Colon (tissue), 2 donors: ENCODE results near the gene IL22RA1.

ENCODE experiments used
- FAIRE-seq: peaks from 2 replicates; lab custom pipeline; 2012; peaks lifted over from hg19 to GRCh38; lab: Jason Lieb, UNC
- donor health status: control.
- donor health status: control.

The IL22RA1 gene, protein sequence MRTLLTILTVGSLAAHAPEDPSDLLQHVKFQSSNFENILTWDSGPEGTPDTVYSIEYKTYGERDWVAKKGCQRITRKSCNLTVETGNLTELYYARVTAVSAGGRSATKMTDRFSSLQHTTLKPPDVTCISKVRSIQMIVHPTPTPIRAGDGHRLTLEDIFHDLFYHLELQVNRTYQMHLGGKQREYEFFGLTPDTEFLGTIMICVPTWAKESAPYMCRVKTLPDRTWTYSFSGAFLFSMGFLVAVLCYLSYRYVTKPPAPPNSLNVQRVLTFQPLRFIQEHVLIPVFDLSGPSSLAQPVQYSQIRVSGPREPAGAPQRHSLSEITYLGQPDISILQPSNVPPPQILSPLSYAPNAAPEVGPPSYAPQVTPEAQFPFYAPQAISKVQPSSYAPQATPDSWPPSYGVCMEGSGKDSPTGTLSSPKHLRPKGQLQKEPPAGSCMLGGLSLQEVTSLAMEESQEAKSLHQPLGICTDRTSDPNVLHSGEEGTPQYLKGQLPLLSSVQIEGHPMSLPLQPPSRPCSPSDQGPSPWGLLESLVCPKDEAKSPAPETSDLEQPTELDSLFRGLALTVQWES

DNA sequence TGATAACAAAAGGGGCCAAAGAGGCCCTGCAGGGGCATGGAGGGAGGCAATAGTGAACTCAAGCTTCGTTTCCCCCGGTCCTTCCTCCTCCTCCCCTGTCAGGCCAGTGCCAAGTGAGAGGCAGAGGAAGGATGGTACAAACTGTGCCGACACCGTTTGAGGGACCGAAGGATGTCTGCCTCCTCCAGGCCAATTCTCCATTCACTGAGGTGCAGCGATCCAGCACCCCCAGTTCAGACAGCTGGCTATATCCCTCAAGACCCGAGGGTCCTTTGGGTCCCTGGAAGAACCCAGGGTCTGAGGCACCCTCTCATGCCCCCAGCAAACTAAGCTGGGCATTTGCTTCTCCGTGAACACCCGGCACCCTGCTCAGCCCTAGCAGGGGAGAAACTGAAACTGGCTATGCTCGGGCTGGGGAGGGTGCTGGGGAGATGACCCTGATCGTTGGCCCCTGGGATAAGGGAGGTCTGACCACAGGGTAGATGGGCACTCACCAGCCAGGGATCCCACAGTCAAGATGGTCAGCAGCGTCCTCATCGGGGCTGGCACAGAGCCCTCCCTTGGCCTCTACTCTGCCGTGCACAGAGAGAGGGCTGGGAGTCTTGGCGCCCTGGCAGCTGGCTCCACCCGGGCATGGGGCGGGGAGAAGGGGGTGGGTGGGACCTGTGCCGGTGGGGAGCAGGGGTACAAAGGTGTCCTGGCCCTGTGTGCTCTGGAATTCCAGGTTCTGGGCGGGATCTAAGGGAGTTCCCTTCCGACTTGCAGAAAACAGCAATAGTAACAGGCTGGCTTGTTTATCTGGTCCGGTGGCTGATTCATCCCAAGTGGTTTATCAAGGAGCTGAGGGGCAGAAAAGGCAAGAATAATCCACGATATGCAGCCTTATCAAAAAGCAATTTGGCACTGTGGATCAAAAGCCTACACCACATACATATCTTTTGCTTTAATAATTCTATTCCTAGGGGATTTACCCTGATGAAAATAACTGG is at the start of gene IL22RA1:
TSS of gene IL22RA1 (minus strand) at position 595 of the 989 bp plus-strand sequence. CDS start at position 537, 58 bp downstream.
- FAIRE-seq: no peak

DNA sequence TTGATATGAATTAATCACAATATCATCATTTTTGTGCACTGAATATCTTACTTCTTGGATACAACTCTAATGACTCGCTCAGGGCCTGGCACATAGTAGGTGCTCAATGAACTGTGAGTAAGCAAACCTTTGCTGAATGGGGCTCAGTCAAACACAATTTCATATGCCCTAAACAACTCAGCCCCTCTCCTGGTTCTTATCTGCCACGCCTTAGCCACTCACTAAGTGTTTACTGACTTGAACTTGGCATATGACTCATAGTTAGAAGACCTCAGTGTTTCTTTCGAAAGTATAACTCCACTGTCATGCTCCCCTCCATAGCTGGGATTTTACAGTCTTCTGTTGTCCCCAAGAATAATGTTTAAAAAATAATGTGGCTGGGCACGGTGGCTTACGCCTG is 48.9 kb upstream of the IL22RA1 start:
- FAIRE-seq: no peak

DNA sequence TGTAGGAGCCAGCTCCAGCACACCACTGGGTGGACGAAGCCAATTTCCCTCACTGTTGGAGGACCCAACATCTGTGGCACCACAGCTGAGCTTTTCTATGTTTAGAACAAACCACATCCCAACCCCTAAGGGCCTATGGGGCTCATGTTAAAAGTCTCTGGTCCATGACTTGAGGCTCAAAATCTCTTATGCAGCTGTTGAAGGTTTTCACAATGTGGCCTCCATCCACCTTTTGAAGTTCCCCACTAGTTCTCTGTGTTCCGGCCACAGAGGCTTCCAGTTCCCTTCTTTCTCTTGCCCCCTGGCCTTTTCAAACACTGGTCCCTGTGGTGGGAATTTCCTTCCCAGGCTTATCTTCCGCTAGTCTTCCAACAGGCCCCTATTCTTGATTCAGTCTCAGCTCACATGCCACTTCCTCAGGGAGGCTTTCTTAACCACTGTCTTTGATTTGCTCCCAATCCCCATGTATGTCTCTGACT is 48.1 kb upstream of the IL22RA1 start:
- FAIRE-seq: no peak

DNA sequence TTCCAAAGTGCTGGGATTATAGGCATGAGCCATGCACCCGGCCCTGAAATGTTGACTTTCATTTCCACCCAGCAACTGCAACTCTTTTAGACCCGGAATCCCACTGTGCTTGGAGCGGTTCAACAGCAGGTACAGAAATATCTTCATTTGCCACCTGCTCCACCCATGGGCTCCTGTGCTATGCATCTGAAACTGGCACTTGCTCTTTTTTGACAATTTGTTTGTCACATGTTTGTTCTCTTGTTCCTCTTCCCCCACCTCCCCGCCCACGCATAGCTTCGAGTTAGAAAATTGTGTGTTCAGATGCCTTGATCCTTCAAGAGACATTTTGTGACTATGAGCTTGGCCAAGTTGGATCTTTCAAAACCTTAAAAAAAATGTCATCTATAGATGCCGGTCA is 46.6 kb upstream of the IL22RA1 start:
- no peak for FAIRE-seq

DNA sequence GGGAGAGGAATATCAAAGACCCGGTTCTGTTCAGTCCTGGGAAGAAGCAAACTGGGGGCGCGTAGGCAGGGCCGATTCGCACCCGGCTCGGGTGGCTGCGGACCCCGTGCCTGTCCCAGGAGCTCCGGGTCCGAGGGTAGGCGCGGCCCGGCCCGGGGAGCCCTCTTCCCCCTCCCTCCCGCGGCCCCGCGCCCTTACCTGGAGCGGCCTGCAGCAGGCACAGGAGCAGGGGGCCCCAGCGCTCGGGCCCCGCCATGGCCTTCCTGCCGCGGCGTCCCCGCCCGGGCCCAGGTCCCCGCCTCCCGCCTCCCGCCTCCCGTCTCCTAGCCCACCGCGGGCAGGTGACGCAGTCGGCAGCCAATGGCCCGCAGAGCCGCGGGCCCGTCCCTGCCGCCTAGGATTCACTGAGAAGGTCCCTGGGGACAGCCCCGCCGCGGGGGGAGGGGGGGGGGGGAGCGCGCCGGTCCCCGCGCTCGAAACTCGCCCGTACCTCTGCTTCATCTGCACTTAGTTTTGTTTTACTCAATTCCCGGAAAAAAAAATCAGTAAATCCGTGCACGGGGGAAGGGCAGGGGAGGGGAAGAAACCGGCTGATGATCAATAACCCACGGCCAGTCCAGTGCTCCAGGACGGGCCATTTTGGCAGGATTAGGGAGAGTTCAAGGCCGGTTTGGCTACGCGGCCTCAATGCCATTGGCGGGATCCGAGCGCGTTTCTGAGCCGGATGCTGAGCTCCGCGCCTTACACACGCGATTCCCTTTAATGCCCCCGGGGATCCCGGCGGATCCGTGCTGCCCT is 44.3 kb upstream of the IL22RA1 start, which contains the start of gene IFNLR1:
TSS of gene IFNLR1 (minus strand) at position 297 of the 798 bp plus-strand sequence. CDS start at position 256, 41 bp downstream.
- no peak for FAIRE-seq

DNA sequence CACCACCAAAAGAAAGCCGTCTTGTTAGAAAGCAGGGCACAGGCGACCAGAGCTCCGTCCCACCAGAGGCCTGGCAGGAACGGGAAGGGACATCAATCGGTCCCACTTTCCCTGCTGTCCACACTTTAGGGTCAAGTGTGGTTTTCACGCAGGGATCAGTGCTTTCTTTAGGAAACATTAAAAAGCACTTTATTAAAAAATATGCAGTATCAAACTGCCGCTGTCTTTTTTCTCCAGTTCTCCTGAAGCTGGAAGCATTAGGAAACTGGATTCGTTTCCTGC is 43.7 kb upstream of the IL22RA1 start:
- no peak for FAIRE-seq

DNA sequence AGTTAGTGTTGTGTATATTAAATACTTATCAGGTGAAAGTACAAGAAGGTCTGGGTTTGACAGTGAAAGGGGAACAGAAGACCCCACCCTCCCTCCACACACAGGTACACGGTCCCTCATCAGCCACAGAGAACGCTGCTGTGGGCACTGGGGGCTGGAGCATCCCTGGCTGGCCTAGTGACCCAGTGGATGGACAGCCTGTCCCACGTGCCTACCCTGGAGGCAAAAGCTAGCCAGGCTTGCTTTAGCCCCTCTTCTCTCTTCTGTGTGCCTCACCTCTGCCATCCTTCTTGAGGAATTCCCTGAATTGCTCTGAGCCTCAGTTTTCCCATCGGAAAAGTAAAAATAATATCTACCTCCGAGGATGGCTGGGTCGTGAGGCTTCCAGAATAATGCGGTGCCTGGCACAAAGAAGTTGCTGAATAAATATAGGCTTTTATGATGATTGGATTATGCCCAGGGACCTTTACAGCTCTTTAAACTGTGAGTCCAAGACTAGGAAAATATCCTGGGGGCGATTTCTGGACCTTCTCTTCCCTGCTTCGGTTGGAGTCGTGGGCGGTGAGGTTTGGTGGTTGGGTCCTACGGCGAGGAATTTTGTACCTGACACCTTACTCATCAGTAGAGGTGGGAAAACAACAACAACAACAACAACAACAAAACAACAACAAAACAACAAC is 43.2 kb upstream of the IL22RA1 start:
- no peak for FAIRE-seq

DNA sequence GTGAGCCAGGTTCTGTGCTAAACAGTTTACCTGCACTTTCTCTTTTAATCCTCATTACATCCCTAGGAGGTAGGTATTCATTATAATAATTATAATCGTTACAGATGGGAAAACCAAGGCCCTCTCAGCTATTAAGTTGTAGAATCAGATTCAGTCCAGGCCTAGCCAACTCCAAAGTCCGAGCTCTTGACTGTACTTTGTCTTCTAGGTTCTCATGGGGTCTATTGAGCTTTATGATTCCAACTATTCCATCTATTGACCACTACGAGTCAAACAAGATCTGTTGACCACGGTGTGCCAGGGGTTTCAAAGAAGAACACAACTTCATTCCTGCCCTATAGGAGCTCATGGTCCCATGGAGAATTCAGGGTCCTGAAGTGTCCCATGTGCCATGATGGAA is 42.1 kb upstream of the IL22RA1 start:
- FAIRE-seq: no peak

DNA sequence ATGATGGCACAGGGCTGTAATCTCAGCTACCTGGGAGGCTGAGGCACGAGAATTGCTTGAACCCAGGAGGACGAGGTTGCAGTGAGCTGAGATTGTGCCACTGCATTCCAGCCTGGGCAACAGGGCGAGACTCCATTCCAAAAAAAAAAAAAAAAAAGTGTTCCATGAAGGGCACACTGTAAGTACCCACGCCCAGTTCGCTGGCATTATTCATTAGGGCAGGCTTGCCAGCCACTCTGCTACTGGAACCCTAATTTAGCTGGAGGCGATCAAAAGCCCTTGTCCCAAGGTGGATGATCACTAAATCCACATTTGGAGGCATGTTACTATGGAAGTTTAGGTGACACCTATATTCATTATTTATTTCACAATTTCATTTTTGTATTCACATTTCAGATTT is 39.1 kb upstream of the IL22RA1 start:
- no peak for FAIRE-seq

DNA sequence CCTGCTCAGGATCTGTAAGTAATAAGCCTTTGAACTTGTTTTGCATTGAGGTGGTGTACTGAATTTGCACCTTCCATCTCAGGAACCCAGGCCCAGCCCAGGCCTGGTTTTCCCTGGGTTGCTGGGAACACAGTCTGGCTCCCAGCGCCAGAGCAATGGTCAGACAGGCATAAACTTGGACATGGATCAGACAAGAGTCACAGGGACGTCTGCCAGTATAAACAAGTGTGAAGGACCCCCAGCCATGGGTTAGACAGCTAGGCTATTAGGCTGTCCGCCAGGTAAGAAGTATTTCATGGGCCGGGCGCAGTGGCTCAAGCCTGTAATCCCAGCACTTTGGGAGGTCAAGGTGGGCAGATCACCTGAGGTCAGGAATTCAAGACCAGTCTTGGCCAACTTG is 38.7 kb upstream of the IL22RA1 start:
- no peak for FAIRE-seq

DNA sequence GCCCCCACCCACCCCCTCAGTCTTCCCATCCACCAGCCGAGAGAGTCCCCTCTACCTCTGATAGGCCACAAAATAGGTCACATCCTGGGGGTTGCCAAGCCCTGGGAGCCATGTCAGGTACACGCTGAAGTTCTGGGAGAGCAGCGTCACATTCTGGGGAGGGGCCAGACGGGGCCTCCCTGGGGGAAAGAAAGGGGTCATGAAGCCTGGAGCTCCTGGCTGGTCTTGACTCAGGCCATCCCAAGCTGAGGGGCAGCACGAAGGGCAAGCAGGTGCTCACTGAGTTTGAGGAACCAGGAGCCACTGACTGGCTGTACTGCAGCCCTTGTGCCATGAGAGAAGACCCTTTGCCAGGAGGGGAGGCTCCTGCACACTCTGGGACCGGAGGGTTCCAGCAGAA is 37.7 kb upstream of the IL22RA1 start:
- no peak for FAIRE-seq

DNA sequence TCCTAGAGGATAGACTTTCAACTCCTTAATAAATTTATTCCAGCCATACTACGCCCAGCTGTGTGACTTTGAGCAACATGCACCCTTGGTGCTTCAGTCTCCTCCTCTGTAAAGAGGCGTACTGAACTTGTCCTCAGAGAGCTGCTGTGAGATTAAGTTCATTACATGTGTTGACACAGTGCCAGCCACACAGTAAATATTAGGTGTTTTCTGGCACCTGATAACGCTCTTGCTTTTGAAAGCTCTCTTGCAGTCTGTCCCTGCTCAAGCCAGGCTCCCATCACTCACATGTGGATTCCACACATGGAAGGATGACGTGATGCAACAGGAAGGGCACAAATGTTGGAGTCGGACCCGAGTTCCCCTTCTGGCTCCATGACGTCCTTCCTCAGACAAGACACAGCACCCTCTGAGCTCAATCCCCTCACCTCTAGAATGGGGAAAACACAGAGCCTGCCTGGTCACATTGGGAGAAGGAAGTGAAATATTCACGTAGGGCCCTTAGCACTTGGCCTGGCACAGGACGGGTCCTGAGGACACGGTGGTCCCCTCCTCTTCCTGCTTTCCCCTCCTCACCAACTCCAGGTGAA is 36.4 kb upstream of the IL22RA1 start:
- no peak for FAIRE-seq

DNA sequence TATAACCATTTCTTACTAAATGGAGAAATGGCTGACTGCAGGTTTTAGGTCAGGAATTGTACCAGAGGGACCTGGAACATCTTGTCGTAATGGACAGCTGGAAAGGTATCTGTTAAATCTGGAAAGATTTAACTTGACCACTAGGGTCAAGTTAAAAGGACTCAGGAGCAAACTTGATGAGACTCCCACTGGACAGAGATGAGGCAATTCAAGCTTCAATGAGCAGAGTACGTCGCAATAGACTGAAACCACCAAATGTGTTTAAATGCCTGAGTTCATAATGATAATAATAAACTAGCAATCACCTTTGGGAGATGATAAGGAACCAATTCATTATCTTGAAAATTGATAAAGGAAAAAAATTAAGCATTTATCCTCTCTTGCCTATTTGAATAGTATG is 35.5 kb upstream of the IL22RA1 start:
- FAIRE-seq: no peak

DNA sequence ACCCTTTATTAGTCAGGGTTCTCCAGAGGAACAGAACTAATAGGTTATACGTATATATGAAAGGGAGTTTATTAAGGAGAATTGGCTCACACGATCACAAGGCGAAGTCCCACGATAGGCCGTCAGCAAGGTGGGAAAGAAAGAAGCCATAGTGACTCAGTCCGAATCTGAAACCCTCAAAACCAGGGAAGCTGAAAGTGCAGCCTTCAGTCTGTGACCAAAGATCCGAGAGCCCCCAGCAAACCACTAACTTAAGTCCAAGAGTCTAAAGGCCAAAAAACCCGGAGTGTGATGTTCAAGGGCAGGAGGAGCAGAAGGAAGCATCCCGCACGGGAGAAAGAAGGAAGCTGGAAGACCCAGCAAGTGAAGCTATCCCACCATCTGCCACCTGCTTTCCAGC is 34.2 kb upstream of the IL22RA1 start:
- no peak for FAIRE-seq

DNA sequence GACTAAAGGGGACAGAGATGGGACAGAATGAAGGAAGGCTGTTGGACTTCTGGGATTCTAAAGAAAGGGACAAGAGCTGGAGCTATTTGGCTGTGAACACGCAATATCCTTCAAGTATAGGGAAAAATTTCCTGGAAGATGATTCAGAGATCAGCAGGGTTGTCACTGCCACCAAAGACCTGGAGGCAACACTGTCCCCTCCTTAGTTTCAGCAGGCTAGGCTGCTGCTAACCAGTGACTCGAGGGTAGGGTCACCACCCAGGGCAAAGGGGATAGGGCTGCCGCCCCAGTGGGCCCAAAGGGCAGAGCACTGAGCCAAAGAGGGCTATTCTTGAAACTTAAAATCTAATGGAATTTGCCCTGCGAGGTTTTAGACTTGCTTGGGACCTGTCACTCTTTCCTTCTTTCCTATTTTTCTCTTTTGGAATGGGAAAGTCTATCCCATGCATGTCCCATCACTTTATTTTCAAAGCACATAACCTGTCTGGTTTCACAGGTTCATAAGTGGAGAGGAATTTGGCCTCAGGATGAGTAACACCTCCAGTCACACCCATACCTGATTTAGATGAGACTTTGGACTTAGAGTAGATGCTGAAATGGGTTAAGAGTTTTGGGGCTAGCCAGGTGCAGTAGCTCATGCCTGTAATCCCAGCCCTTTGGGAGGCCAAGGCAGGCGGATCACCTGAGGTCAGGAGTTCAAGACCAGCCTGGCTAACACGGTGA is 32.3 kb upstream of the IL22RA1 start:
- no peak for FAIRE-seq

DNA sequence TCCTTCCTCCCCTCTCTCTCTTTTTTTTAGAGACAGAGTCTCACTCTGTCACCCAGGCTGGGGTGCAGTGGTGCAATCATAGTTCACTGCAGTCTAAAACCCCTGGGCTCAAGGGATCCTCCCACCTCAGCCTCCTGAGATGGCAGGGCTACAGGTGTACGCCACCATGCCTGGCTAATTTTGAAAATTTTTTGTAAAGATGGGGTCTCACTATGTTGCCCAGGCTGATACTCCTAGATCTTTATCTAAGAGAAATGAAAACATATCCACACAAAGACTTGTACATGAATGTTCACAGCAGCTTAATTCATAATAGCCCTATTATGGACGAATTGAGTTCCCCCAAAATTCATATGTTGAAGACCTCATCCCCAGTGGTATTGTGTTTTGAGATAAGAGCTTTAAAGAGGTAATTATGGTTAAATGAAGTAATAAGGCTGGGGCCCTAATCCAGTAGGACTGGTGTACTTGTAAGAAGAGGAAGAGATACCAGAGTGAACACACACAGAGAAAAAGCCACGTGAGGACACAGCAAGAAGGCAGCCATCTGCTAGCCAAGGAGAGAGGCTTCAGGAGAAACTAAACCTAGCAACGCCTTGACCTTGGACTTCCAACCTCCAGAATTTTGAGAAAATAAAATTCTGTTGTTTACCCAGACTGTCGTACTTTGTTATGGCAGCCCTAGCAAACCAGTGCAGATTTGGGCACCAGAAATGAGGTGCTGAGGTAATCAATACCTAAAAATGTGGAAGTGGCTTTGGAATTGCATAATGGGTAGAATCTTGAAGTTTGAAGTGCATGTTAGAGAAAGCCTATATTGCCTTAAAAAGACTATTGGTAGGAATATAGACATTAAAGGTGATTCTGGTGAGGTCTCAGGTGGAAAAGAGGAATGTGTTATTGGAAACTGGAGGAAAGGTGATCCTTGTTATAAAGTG is 31.0 kb upstream of the IL22RA1 start:
- no peak for FAIRE-seq

DNA sequence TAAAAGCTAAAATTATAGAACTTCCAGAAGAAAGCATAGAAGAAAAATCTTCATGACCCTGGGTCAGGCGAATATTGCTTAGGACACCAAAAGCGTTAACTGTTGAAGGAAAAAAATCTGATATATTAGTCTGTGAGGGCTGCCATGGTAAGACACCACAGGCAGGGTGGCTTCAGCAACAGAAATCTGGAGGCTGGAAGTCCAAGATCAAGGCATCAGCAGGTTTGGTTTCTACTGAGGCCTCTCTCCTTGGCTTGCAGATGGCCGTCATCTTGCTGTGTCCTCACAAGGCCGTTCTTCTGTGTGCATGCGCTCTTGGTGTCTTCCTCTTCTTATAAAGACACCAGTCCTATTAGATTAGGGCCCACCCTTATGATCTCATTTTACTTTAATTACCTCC is 29.7 kb upstream of the IL22RA1 start:
- FAIRE-seq: no peak

DNA sequence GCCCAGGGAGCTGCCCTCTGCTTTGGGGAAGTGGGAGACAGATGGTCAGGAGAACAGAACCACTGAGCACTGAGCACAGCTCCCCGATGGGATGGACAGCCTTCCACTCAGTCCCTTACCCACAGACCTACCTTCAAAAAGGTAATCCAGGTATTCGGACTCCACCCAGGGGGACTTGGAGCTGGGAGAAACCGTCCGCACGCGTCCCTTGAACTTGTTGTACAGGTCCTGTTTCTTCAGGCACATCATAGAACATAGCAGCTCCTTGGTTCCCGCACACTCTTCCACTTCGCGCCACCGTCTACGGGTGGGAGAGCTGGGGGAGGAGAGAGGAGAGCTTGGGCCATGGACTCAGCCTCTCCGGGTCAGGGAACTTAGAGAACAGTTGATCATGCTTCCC is 26.3 kb upstream of the IL22RA1 start:
- no peak for FAIRE-seq

DNA sequence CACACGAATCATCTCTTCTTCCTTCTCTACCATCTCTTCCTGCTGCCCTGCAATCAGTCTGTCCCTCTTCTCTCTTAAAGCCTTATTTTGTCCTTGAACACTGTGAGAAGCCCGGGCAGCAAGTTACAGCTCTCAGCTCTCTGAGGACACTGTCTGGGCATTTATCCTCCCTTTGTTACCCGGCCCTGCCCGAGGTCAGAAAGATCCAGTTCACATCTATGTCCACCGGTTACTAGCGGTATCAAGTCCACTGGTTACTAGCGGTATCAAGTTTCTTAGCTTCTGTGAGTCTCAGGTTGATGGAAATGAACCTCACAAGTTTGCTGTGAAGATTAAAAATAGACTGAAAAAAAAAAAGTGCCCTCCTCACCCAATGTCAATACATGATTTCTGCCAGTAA is 25.3 kb upstream of the IL22RA1 start:
- no peak for FAIRE-seq
